ENCODE measurements around the gene TSPAN8. TPM values are rescaled to one million over a fixed set of nuclear protein-coding genes. Genes with fewer than 3 reads are reported as not detected.

Gene TSPAN8
- total RNA-seq, 1 donor from 2014 or later: not detected

DNA sequence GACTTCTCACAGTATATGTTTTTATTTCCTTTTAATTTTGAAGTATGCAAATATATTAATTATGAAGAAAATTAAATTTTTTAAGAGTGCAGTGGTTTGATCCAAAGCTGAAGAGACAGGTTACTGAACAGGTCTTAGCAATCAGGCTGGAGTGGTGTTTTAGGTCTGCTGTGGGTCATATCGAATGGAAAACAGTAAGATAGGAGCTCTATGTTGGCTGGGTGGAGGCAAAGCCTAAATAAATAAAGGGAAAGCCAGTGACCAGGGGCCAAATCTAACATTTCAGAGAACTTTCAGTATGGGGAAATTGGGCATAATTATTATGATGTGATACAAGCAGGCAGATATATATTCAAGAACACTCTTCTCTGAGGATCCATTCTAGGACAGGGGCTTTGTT is 12.7 kb upstream of the TSPAN8 start:
- Mint-ChIP-seq H3K9me3 (peaks cover 4% of the 10 kb centered on the region), H3K4me1 (no peaks in the 10 kb centered on the region), H3K27me3 (ENCODE audit: insufficient read depth, low read depth) (no peaks in the 10 kb centered on the region), H3K4me3 (no peak overlapping the region), H3K27ac (no peak overlapping the region), H3K36me3 (no peaks in the 10 kb centered on the region)
- no peaks in the 10 kb centered on the region for H3K79me2 ChIP-seq (ENCODE audit: low read depth)
- no peak for TF ChIP-seq EZH2phosphoT487 (IDR thresholded peaks at IDR 0.05)
- no peak for TF ChIP-seq CTCF (IDR thresholded peaks at IDR 0.05)
- H3F3A ChIP-seq (ENCODE audit: low read depth): no peaks in the 10 kb centered on the region
- H4K20me1 ChIP-seq (ENCODE audit: low read depth): no peaks in the 10 kb centered on the region
- no peak overlapping the region for H3K9ac ChIP-seq
- H2AFZ ChIP-seq (replicated peaks): no peak overlapping the region
- H3K27me3 ChIP-seq: no peaks in the 10 kb centered on the region
- no peaks in the 10 kb centered on the region for H3K4me1 ChIP-seq
- H3K9me3 ChIP-seq (ENCODE audit: low read depth): no peaks in the 10 kb centered on the region
- H3K36me3 ChIP-seq: no peaks in the 10 kb centered on the region
- DNase-seq (ENCODE audit: low spot score): no peak
- no peak overlapping the region for H3K4me3 ChIP-seq
- H3K27ac ChIP-seq: no peak overlapping the region
- H3K4me2 ChIP-seq: no peak overlapping the region

GRCh38 chr12:71169286-71169685 is 11.5 kb upstream of the TSPAN8 start:
- Histone ChIP-seq H3K36me3 (no peaks in the 10 kb centered on the region), H3K9ac (no peak overlapping the region), H3K4me3 (no peak overlapping the region), H3K27me3 (no peaks in the 10 kb centered on the region), H3K79me2 (ENCODE audit: low read depth) (no peaks in the 10 kb centered on the region), H3K9me3 (ENCODE audit: low read depth) (no peaks in the 10 kb centered on the region), H3F3A (ENCODE audit: low read depth) (no peaks in the 10 kb centered on the region), H2AFZ (replicated peaks) (no peak overlapping the region), H3K27ac (no peak overlapping the region), H3K4me1 (no peaks in the 10 kb centered on the region), H3K4me2 (no peak overlapping the region), H4K20me1 (ENCODE audit: low read depth) (no peaks in the 10 kb centered on the region)
- Mint-ChIP-seq H3K4me3 (no peak overlapping the region), H3K27ac (no peak overlapping the region), H3K36me3 (no peaks in the 10 kb centered on the region), H3K4me1 (no peaks in the 10 kb centered on the region), H3K27me3 (ENCODE audit: insufficient read depth, low read depth) (no peaks in the 10 kb centered on the region), H3K9me3 (peaks cover 5% of the 10 kb centered on the region)
- no peak for DNase-seq (ENCODE audit: low spot score)
- TF ChIP-seq CTCF (IDR thresholded peaks at IDR 0.05): no peak
- TF ChIP-seq EZH2phosphoT487 (IDR thresholded peaks at IDR 0.05): no peak
- no peak for TF ChIP-seq EZH2 (IDR thresholded peaks at IDR 0.05)

DNA sequence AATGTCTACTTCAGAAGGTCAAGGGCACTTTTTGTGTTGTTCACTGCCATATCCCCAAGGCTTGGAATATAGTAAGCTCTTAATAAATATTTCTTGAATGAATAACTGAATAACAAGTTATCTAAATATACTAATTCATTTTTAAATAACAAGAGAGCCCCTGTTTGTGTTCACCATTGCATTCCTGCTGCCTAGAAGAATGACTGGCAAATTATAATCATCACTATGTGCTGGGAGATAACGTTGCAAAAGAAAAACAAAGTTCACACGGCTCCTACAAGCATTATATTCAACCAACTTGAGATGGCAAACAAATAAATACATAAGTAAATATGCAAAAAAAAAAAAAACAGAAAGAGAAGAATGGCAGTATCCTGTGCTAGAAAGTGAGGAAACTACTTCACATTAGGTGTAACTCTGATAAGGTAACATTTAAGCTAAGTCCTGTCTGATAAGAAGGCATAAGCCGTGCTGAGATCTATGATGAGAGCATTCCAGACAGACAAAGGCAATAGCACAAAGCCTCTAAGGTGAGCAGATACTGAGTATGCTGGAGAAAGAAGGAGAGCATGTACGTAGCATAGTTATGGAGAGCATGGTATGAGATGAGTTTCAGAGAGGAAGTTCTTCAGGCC is 9.2 kb upstream of the TSPAN8 start:
- no peaks in the 10 kb centered on the region for H4K20me1 ChIP-seq (ENCODE audit: low read depth)
- Mint-ChIP-seq H3K36me3 (no peaks in the 10 kb centered on the region), H3K27me3 (ENCODE audit: insufficient read depth, low read depth) (no peaks in the 10 kb centered on the region), H3K4me3 (no peak overlapping the region), H3K9me3 (peaks cover 5% of the 10 kb centered on the region), H3K4me1 (no peaks in the 10 kb centered on the region), H3K27ac (no peak overlapping the region)
- no peak overlapping the region for H3K9ac ChIP-seq
- no peak overlapping the region for H3K4me2 ChIP-seq
- H3K9me3 ChIP-seq (ENCODE audit: low read depth): no peaks in the 10 kb centered on the region
- no peaks in the 10 kb centered on the region for H3F3A ChIP-seq (ENCODE audit: low read depth)
- H3K4me3 ChIP-seq: no peak overlapping the region
- no peaks in the 10 kb centered on the region for H3K27me3 ChIP-seq
- no peak overlapping the region for H3K27ac ChIP-seq
- H2AFZ ChIP-seq (replicated peaks): no peak overlapping the region
- H3K4me1 ChIP-seq: no peaks in the 10 kb centered on the region
- TF ChIP-seq CTCF (IDR thresholded peaks at IDR 0.05) (no peak), EZH2phosphoT487 (IDR thresholded peaks at IDR 0.05) (no peak), EZH2 (IDR thresholded peaks at IDR 0.05) (no peak)
- H3K36me3 ChIP-seq: no peaks in the 10 kb centered on the region
- no peak for DNase-seq (ENCODE audit: low spot score)
- H3K79me2 ChIP-seq (ENCODE audit: low read depth): no peaks in the 10 kb centered on the region
